OCI-LY7 (cell line): ENCODE results near the gene RNPEPL1.

Experiments
- CTCF ChIP-seq: fragments of 200-600 bp; sonication (generic); conservative IDR thresholded peaks from 2 replicates; pipeline ENCODE4 v1.5.1; 2014; ENCODE audit warnings: mild to moderate bottlenecking, antibody characterized with exemption, low read length, moderate library complexity, mixed read lengths
- EZH2phosphoT487 ChIP-seq: fragments of 200-600 bp; sonication (generic); IDR thresholded peaks from 2 replicates; pipeline ENCODE4 v1.6.1; 2018; ENCODE audit warnings: low read depth, borderline replicate concordance, mild to moderate bottlenecking, mixed run types, antibody characterized with exemption, low read length, moderate library complexity, mixed read lengths

DNA sequence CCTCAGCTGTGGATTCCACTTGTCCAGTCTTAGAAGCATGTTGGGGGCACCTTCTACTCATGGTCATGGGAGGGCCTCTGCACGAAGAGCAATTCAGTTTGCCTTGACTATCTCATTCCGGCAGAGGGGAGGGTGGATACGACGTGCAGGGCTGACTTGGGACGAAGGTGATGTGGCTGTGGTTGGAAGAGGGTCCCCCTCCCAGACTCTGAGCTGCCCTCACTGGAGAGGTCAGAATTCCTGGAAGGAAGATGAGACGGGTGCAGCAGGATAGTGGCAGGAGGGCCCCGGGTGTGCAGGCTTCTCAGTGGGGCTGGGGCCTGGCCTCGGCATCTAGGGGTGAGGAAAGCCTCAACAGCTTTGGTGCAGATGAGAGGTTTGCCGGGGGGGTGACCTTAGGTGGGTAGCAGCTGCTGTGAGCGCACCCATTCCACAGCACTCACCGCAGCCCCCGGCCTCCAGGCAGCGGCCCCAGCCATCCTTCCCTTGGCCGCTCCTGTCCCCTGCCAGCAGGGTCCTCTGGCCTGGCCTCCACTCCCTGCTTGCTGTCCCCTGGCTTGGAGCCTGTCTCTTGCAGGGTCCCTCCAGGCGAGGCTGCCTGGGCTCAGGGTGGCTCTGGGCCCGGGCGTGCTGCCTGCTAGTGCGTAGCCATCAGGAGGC is 3.2 kb downstream of the RNPEPL1 start:
- TF ChIP-seq CTCF (no peak), EZH2phosphoT487 (no peak)
